Fibroblast of skin of right quadriceps (primary cell): ENCODE data around the gene FAM174C.
"Not testable (repeated sequence)": the region's sequence is repeated elsewhere in the genome, so short reads cannot be mapped to it uniquely, and the experiment has no call there.

ENCODE experiments used
- DNase-seq: peaks from one replicate; pipeline ENCODE4 v3.0.0-alpha.2; 2013

The FAM174C gene

GRCh38 chr19:1288833-1289685 is 13.7 kb downstream of the FAM174C start:
- no peak for DNase-seq

GRCh38 chr19:1289686-1290025 is 14.3 kb downstream of the FAM174C start:
- DNase-seq: no peak

- DNase-seq: no peak
Observed at GRCh38 chr19:1290196-1290702, 14.9 kb downstream of the FAM174C start.

- DNase-seq: no peak
Observed at GRCh38 chr19:1290703-1291651, 15.6 kb downstream of the FAM174C start.

- no peak for DNase-seq
Observed at GRCh38 chr19:1291761-1292418, 16.6 kb downstream of the FAM174C start.

- DNase-seq: no peak
Observed at GRCh38 chr19:1292419-1293151, 17.3 kb downstream of the FAM174C start.

- DNase-seq: no peak
Observed at GRCh38 chr19:1293782-1294604, 18.7 kb downstream of the FAM174C start.

GRCh38 chr19:1294688-1295087 is 19.4 kb downstream of the FAM174C start:
- no peak for DNase-seq

GRCh38 chr19:1295169-1296012 is 20.1 kb downstream of the FAM174C start:
- no peak for DNase-seq

- no peak for DNase-seq
Observed at GRCh38 chr19:1296078-1296477, 20.7 kb downstream of the FAM174C start.

- DNase-seq: no peak
Observed at GRCh38 chr19:1296575-1297271, 21.4 kb downstream of the FAM174C start.

GRCh38 chr19:1298235-1298634 is 22.9 kb downstream of the FAM174C start:
- no peak for DNase-seq

- DNase-seq: no peak
Observed at GRCh38 chr19:1299801-1300200, 24.5 kb downstream of the FAM174C start.

GRCh38 chr19:1300744-1301490 is 25.6 kb downstream of the FAM174C start:
- no peak for DNase-seq

GRCh38 chr19:1302533-1303239 is 27.4 kb downstream of the FAM174C start:
- no peak for DNase-seq

GRCh38 chr19:1304197-1304924 is 29.0 kb downstream of the FAM174C start:
- DNase-seq: no peak

- DNase-seq: not testable (repeated sequence)
Observed at GRCh38 chr19:1305354-1305753, 30.0 kb downstream of the FAM174C start.

- no peak for DNase-seq
Observed at GRCh38 chr19:1307320-1307719, 32.0 kb downstream of the FAM174C start.
